Lower leg skin (tissue), 4 donors: ENCODE results near the gene ZNF2. TPM values are rescaled to one million over a fixed set of nuclear protein-coding genes. Genes with fewer than 3 reads are reported as not detected.
A peak's percentile ranks its signal among the peaks of the same experiment; 100 is the strongest.
"Not testable (repeated sequence)": the region's sequence is repeated elsewhere in the genome, so short reads cannot be mapped to it uniquely, and the experiment has no call there.

Experiments
- DNase-seq, 2 donors: peaks; one replicate each; pipeline ENCODE4 v3.0.0-alpha.2; 2019; ENCODE audit warnings: low spot score in 2 of 2
- H3K4me3 ChIP-seq: fragments of 200-600 bp; sonication (generic); 2 replicates; pipeline ENCODE4 v1.5.1; 2017; ENCODE audit warnings: mild to moderate bottlenecking, low read depth; ENCODE audit not compliant: poor library complexity, severe bottlenecking
- POLR2A ChIP-seq, 2 donors: fragments of 450-650 bp; IDR thresholded peaks; one replicate each; pipeline ENCODE4 v1.6.1; 2016 to 2017; ENCODE audit warnings: antibody characterized with exemption in 2 of 2, mild to moderate bottlenecking in 1 of 2, moderate library complexity in 1 of 2
- WGBS, 2 donors: methylation state at CpG; one replicate each; pipeline ENCODE4 v1.1.5; 2018; 5-methylcytosine and 5-hydroxymethylcytosine counted together
- intact Hi-C: fragments of 100-400 bp; cut with DNase I; formaldehyde crosslinking; loops from one replicate; pipeline ENCODE4 v1.15.0; 2023; ENCODE audit warnings: low total_unique reads
- total RNA-seq, 4 donors: library from RNA; depleted of rRNA; stranded (reverse); fragments of >200 nt; gene quantifications; one replicate each; pipeline ENCODE4 v1.1.0, GENCODE V29; 2016
- TF ChIP-seq, protein P1 (sequence below), 3 donors: fragments of 450-650 bp; IDR thresholded peaks; one replicate each; pipeline ENCODE4 v1.5.1; 2016; ENCODE audit warnings: antibody characterized with exemption in 3 of 3, mild to moderate bottlenecking in 3 of 3, moderate library complexity in 2 of 3

ZNF2 gene
- total RNA-seq, 4 donors from 2014 or later = 1.9 to 6.3 (median 3.1) TPM

DNA sequence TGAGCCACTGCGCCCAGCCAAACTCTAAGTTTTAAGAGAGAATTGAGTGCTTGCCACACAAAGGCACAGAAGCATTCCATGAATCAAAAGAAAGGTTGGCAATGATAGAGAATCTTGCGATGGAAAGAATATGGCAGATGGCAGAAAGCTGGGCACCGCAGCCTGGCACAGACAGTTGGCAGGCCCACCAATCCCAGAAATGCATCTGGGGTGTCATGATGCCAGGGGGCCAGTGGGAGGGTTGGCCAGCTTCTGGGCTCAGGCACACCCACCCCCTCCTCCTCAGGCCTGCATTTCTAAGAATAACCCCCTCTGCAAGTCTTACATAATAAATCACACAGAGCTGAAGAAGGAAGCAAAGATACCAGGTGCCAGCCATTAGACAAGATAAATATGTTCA is 19.6 kb downstream of the ZNF2 start:
- 96 to 98% methylated on average over 3 of the region's 3 CpGs for WGBS, 2 donors
- DNase-seq = no peak
- no peak for TF ChIP-seq POLR2A (IDR thresholded peaks at IDR 0.05)
- TF ChIP-seq, protein P1, sequence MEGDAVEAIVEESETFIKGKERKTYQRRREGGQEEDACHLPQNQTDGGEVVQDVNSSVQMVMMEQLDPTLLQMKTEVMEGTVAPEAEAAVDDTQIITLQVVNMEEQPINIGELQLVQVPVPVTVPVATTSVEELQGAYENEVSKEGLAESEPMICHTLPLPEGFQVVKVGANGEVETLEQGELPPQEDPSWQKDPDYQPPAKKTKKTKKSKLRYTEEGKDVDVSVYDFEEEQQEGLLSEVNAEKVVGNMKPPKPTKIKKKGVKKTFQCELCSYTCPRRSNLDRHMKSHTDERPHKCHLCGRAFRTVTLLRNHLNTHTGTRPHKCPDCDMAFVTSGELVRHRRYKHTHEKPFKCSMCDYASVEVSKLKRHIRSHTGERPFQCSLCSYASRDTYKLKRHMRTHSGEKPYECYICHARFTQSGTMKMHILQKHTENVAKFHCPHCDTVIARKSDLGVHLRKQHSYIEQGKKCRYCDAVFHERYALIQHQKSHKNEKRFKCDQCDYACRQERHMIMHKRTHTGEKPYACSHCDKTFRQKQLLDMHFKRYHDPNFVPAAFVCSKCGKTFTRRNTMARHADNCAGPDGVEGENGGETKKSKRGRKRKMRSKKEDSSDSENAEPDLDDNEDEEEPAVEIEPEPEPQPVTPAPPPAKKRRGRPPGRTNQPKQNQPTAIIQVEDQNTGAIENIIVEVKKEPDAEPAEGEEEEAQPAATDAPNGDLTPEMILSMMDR (IDR thresholded peaks at IDR 0.05) = no peak
- no peak overlapping the region for H3K4me3 ChIP-seq
- intact Hi-C loops = no loop called here

DNA sequence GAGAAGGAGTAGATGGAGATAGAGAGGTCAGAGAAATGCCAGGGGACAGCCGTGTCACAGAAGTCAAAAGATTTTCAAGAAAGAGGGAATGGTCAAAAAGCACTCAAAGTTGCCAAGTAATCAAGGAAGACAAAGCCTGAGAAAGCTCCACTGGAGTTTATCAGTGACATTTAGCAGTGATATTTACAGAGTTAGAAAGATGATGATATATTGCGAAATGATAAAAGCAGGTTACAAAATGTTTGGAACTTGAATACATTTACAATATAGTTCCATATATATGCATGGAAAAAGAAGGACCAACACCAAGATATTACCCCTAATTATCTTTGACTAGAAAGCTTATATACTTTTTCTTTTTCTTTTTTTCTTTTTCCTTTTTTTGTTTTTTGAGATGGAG is 20.4 kb downstream of the ZNF2 start:
- 82 to 84% methylated on average over 2 of the region's 2 CpGs for WGBS, 2 donors
- no peak for TF ChIP-seq POLR2A (IDR thresholded peaks at IDR 0.05)
- TF ChIP-seq, protein P1 (IDR thresholded peaks at IDR 0.05) = no peak
- intact Hi-C loops = no loop called here
- no peak overlapping the region for H3K4me3 ChIP-seq
- DNase-seq = no peak

DNA sequence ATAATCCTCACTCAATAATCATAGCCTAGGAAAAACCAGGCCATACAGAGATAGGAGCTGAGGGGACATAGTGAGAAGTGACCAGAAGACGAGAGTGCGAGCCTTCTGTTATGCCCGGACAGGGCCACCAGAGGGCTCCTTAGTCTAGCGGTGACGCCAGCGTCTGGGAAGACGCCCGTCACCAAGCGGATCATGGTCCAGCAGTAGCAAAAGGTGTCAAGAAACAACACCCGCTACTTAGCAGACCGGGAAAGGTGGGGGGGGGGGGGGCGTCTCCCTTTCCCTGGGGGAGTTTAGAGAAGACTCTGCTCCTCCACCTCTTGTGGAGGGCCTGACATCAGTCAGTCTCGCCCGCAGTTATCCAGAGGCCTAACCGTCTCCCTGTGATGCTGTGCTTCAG is 27.3 kb downstream of the ZNF2 start:
- DNase-seq = peak; percentile 37 to 89
- intact Hi-C loops, H3K4me3 ChIP-seq: not testable (repeated sequence)
- WGBS, 2 donors = 22 to 30% methylated on average over 15 of the region's 15 CpGs

DNA sequence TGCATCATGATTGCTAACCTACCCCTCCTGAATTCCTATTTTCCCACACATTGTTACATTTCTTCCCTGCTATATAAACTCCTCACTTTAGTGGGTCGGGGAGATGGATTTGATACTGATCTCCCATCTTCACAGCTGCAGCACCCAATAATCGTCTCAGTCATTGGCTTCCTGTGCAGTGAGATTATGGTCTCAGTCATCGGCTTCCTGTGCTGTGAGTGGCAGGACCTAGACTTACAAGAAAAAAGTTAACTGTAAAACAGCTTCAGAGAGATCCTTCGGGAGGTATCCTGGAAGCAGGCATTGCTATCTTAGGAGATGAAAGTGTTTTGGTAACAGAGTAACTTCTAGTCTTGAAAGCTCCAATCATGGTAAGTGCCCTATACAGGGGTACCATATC is 38.3 kb downstream of the ZNF2 start:
- DNase-seq = no peak
- H3K4me3 ChIP-seq = no peak overlapping the region
- WGBS, 2 donors = 93% methylated on average over 4 of the region's 4 CpGs
- intact Hi-C loops = no loop called here
- no peak for TF ChIP-seq POLR2A (IDR thresholded peaks at IDR 0.05)
- TF ChIP-seq, protein P1 (IDR thresholded peaks at IDR 0.05) = no peak

DNA sequence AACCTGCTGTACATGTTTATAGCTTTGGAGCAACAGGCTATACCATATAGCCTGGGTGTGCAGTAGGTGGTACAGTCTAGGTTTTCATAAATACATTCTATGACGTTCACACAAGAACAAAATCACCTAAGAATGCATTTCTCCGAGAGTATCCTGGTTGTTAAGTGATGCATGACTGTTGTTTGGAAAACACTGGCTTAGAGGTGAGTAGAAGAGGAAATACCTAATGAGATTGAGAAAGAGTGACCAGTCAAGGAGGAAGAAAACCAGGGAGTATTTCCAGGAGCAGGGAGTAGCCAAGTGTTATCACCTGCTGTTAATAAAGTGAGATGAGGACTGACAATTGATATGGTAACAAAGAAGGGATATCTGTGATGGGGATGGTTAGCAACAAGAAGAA is 38.8 kb downstream of the ZNF2 start:
- WGBS, 2 donors = 93 to 94% methylated on average over 2 of the region's 2 CpGs
- intact Hi-C loops = no loop called here
- TF ChIP-seq POLR2A (IDR thresholded peaks at IDR 0.05) = no peak
- TF ChIP-seq, protein P1 (IDR thresholded peaks at IDR 0.05) = no peak
- no peak for DNase-seq
- H3K4me3 ChIP-seq = no peak overlapping the region

DNA sequence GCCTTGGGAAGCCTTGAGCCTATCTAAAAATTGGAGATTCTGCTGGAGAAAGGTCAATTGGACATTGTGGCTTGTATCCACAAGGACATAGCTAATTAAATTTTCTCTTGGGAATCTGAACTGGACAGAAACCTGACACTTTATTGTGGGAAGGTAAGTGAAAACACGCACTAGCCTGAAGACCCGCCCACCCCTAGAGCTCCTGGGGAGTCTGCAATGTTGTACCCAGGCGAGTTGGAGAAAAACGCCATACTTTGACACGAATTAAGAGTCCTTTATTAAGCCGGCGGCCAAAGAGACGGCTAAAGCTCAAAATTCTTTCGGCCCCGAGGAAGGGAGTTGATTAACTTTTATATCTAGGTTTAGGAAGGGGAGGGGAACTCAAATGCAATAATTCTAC is 40.5 kb downstream of the ZNF2 start:
- H3K4me3 ChIP-seq = no peak overlapping the region
- TF ChIP-seq, protein P1 (IDR thresholded peaks at IDR 0.05) = no peak
- TF ChIP-seq POLR2A (IDR thresholded peaks at IDR 0.05) = no peak
- no peak for DNase-seq
- WGBS, 2 donors = 32 to 37% methylated on average over 10 of the region's 10 CpGs
- intact Hi-C loops = no loop called here
